ENCODE data around the gene GLI3.

The GLI3 gene

GRCh38 chr7:42231043-42231787 is 5.8 kb downstream of the GLI3 start:
- Histone ChIP-seq H3K9me3 (ENCODE audit: control insufficient read depth, insufficient read depth, low read depth, low read length) (no peaks in the 10 kb centered on the region), H3K4me3 (ENCODE audit: low read depth, low read length) (no peak overlapping the region), H3K36me3 (ENCODE audit: control insufficient read depth in 2 of 2, insufficient read depth in 1 of 2, low read length in 2 of 2) (no peaks in the 10 kb centered on the region), H3K27ac (ENCODE audit: extremely low read depth, low read depth, low read length) (no peak overlapping the region; the same call in 1 of the 2 replicates), H3K4me1 (ENCODE audit: control insufficient read depth, insufficient read depth, low read length) (peaks cover 61% of the 10 kb centered on the region)
- POLR2A ChIA-PET, result interaction anchor here (0.6 kb wide), 1 partner anchor 178 kb away, joined by 3 read pairs; no protein-coding TSS in a partner anchor
- TF ChIP-seq ZNF664 (tag by site-specific recombination; IDR thresholded peaks at IDR 0.05) (peak; percentile 83), SCRT1 (tag by site-specific recombination; IDR thresholded peaks at IDR 0.05; ENCODE audit: borderline replicate concordance) (peak; percentile 58; the same call in 1 of the 2 replicates), SCRT2 (tag by site-specific recombination; IDR thresholded peaks at IDR 0.05) (peak; percentile 88), ZNF600 (tag by site-specific recombination; IDR thresholded peaks at IDR 0.05) (peak; percentile 25; the same call in 1 of the 2 replicates), WT1 (tag by site-specific recombination; IDR thresholded peaks at IDR 0.05) (0 out of 2 replicates have a peak, but pooled peaks have one; percentile 32), ZNF16 (tag by site-specific recombination; IDR thresholded peaks at IDR 0.05; ENCODE audit: low read depth) (no peak)
- CTCF ChIA-PET, result interaction anchor here (0.5 to 2.5 kb wide), 6 partner anchors 38 to 686 kb away, joined by 3 to 7 read pairs (median 4); no protein-coding TSS in a partner anchor

- POLR2A ChIA-PET, result interaction anchor here (0.6 to 0.7 kb wide), 2 partner anchors 17 to 165 kb away, joined by 3 to 4 read pairs; no protein-coding TSS in a partner anchor
Observed at GRCh38 chr7:42227936-42228591, 8.9 kb downstream of the GLI3 start.

More at GRCh38 chr7:42227936-42228591, 8.9 kb downstream of the GLI3 start:
- H3K36me3 ChIP-seq (ENCODE audit: control insufficient read depth in 2 of 2, insufficient read depth in 1 of 2, low read length in 2 of 2), result no peaks in the 10 kb centered on the region
- H3K27ac ChIP-seq (ENCODE audit: extremely low read depth, low read depth, low read length), result no peak overlapping the region
- peaks cover 51% of the 10 kb centered on the region for H3K4me1 ChIP-seq (ENCODE audit: control insufficient read depth, insufficient read depth, low read length)
- no peak overlapping the region for H3K4me3 ChIP-seq (ENCODE audit: low read depth, low read length)
- CTCF ChIA-PET, result interaction anchor here (1.2 kb wide), 1 partner anchor 248 kb away, joined by 3 read pairs; no protein-coding TSS in a partner anchor
- TF ChIP-seq ZNF112 (tag by site-specific recombination; IDR thresholded peaks at IDR 0.05) (no peak), KLF16 (tag by site-specific recombination; IDR thresholded peaks at IDR 0.05) (no peak), ZFP69B (tag by site-specific recombination; IDR thresholded peaks at IDR 0.05) (no peak), ZNF785 (tag by site-specific recombination; IDR thresholded peaks at IDR 0.05) (no peak), ZNF416 (tag by site-specific recombination; IDR thresholded peaks at IDR 0.05) (no peak), ZNF777 (tag by site-specific recombination; IDR thresholded peaks at IDR 0.05; ENCODE audit: borderline replicate concordance) (no peak), ZNF175 (tag by site-specific recombination; IDR thresholded peaks at IDR 0.05) (no peak)
- TF ChIP-seq, protein P1, sequence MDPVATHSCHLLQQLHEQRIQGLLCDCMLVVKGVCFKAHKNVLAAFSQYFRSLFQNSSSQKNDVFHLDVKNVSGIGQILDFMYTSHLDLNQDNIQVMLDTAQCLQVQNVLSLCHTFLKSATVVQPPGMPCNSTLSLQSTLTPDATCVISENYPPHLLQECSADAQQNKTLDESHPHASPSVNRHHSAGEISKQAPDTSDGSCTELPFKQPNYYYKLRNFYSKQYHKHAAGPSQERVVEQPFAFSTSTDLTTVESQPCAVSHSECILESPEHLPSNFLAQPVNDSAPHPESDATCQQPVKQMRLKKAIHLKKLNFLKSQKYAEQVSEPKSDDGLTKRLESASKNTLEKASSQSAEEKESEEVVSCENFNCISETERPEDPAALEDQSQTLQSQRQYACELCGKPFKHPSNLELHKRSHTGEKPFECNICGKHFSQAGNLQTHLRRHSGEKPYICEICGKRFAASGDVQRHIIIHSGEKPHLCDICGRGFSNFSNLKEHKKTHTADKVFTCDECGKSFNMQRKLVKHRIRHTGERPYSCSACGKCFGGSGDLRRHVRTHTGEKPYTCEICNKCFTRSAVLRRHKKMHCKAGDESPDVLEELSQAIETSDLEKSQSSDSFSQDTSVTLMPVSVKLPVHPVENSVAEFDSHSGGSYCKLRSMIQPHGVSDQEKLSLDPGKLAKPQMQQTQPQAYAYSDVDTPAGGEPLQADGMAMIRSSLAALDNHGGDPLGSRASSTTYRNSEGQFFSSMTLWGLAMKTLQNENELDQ (tag by site-specific recombination; IDR thresholded peaks at IDR 0.05; ENCODE audit: low read depth), result no peak
- TF ChIP-seq, protein P2, sequence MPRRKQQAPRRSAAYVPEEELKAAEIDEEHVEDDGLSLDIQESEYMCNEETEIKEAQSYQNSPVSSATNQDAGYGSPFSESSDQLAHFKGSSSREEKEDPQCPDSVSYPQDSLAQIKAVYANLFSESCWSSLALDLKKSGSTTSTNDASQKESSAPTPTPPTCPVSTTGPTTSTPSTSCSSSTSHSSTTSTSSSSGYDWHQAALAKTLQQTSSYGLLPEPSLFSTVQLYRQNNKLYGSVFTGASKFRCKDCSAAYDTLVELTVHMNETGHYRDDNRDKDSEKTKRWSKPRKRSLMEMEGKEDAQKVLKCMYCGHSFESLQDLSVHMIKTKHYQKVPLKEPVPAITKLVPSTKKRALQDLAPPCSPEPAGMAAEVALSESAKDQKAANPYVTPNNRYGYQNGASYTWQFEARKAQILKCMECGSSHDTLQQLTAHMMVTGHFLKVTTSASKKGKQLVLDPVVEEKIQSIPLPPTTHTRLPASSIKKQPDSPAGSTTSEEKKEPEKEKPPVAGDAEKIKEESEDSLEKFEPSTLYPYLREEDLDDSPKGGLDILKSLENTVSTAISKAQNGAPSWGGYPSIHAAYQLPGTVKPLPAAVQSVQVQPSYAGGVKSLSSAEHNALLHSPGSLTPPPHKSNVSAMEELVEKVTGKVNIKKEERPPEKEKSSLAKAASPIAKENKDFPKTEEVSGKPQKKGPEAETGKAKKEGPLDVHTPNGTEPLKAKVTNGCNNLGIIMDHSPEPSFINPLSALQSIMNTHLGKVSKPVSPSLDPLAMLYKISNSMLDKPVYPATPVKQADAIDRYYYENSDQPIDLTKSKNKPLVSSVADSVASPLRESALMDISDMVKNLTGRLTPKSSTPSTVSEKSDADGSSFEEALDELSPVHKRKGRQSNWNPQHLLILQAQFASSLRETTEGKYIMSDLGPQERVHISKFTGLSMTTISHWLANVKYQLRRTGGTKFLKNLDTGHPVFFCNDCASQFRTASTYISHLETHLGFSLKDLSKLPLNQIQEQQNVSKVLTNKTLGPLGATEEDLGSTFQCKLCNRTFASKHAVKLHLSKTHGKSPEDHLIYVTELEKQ (tag by site-specific recombination; IDR thresholded peaks at IDR 0.05; ENCODE audit: borderline replicate concordance), result no peak
- H3K9me3 ChIP-seq (ENCODE audit: control insufficient read depth, insufficient read depth, low read depth, low read length), result no peaks in the 10 kb centered on the region
